Endothelial cell (in vitro differentiated cells): ENCODE results near the gene SEC11A. TPM values are rescaled to one million over a fixed set of nuclear protein-coding genes. Genes with fewer than 3 reads are reported as not detected.

ENCODE experiments used
- DNase-seq: peaks from one replicate; pipeline ENCODE4 v3.0.0; 2021; ENCODE audit warnings: low spot score
- H3K27ac Mint-ChIP-seq: one replicate; pipeline ENCODE4 v1.8.0; 2021; ENCODE audit warnings: mixed read lengths, inconsistent platforms; ENCODE audit not compliant: unreplicated experiment
- H3K27me3 Mint-ChIP-seq: one replicate; pipeline ENCODE4 v1.8.0; 2021; ENCODE audit warnings: mild to moderate bottlenecking, moderate library complexity, mixed read lengths, inconsistent platforms; ENCODE audit not compliant: unreplicated experiment
- H3K36me3 Mint-ChIP-seq: one replicate; pipeline ENCODE4 v1.8.0; 2021; ENCODE audit warnings: mild to moderate bottlenecking, low read depth, mixed read lengths, inconsistent platforms; ENCODE audit not compliant: unreplicated experiment
- H3K4me1 Mint-ChIP-seq: one replicate; pipeline ENCODE4 v1.8.0; 2021; ENCODE audit warnings: mild to moderate bottlenecking, mixed read lengths, inconsistent platforms; ENCODE audit not compliant: unreplicated experiment
- H3K4me3 Mint-ChIP-seq: one replicate; pipeline ENCODE4 v1.8.0; 2021; ENCODE audit warnings: mild to moderate bottlenecking, mixed read lengths, inconsistent platforms; ENCODE audit not compliant: unreplicated experiment
- H3K9me3 Mint-ChIP-seq: one replicate; pipeline ENCODE4 v1.8.0; 2021; ENCODE audit warnings: mixed read lengths, inconsistent platforms; ENCODE audit not compliant: unreplicated experiment
- total RNA-seq: library from RNA; stranded (reverse); fragmentation: NEBNext Ultra II Directional; extraction: Animal tissue kit (Norgen Biotek cat#: 25700); gene quantifications from one replicate; pipeline ENCODE4 v1.2.1, GENCODE V29; 2021; ENCODE audit not compliant: unreplicated experiment
- TF ChIP-seq, protein P1 (sequence below): fragments of 200-600 bp; sonication (generic); IDR thresholded peaks from one replicate; pipeline ENCODE4 v1.5.0; 2021; ENCODE audit warnings: antibody characterized with exemption; ENCODE audit not compliant: unreplicated experiment

Gene SEC11A
- total RNA-seq, 1 donor from 2014 or later, result 204 TPM

GRCh38 chr15:84638103-84638502 is 77.8 kb downstream of the SEC11A start:
- Mint-ChIP-seq H3K27me3 (peaks cover 8% of the 10 kb centered on the region), H3K4me3 (peak overlapping the region; percentile 24), H3K36me3 (peaks cover 21% of the 10 kb centered on the region), H3K9me3 (no peaks in the 10 kb centered on the region), H3K4me1 (peaks cover 9% of the 10 kb centered on the region), H3K27ac (no peak overlapping the region)
- no peak for DNase-seq
- TF ChIP-seq, protein P1, sequence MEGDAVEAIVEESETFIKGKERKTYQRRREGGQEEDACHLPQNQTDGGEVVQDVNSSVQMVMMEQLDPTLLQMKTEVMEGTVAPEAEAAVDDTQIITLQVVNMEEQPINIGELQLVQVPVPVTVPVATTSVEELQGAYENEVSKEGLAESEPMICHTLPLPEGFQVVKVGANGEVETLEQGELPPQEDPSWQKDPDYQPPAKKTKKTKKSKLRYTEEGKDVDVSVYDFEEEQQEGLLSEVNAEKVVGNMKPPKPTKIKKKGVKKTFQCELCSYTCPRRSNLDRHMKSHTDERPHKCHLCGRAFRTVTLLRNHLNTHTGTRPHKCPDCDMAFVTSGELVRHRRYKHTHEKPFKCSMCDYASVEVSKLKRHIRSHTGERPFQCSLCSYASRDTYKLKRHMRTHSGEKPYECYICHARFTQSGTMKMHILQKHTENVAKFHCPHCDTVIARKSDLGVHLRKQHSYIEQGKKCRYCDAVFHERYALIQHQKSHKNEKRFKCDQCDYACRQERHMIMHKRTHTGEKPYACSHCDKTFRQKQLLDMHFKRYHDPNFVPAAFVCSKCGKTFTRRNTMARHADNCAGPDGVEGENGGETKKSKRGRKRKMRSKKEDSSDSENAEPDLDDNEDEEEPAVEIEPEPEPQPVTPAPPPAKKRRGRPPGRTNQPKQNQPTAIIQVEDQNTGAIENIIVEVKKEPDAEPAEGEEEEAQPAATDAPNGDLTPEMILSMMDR, result no peak

GRCh38 chr15:84634228-84634837 is 81.6 kb downstream of the SEC11A start:
- TF ChIP-seq, protein P1, result no peak
- H3K9me3 Mint-ChIP-seq, result no peaks in the 10 kb centered on the region
- H3K36me3 Mint-ChIP-seq, result peaks cover 22% of the 10 kb centered on the region
- H3K4me3 Mint-ChIP-seq, result peak overlapping the region; percentile 88
- peak overlapping the region; percentile 37 for H3K27ac Mint-ChIP-seq
- H3K4me1 Mint-ChIP-seq, result peaks cover 27% of the 10 kb centered on the region
- no peak for DNase-seq
- peaks cover 9% of the 10 kb centered on the region for H3K27me3 Mint-ChIP-seq

DNA sequence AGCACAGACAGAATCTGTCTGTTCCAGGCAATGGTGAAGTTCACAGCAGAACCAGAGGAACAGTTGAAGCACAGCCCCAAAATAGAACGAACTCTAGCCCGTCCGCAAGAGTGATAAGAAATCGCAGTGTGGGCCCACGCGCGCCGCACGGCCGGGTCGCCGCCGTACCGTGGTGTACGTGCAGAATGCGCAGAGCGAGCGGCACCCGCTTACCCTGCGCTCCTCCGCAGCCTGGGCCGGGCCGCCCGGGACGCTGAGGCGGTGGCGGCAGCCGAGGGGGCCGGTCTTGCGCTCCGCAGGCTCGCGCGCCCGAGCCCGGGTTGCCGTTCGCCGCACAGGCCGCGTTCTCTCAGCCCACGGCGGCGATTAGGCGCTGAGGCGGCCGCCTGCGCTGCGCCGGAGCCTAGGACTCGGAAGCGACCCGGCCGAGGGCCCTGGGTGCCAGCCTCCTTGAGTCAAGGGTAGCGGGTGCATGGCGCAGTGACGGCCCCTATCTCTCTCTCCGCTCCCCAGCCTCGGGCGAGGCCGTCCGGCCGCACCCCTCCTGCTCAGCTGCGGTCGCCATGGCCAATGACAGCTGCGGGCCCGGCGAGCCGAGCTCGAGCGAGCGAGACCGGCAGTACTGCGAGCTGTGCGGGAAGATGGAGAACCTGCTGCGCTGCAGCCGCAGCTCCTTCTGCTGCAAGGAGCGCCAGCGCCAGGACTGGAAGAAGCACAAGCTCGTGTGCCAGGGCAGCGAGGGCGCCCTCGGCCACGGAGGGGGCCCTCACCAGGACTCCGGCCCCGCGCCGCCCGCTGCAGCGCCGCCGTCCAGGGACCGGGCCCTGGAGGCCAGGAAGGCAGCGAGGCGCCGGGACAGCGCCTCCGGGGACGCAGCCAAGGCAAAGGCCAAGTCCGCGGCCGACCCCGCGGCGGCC is 82.4 kb downstream of the SEC11A start:
- peaks cover 9% of the 10 kb centered on the region for H3K27me3 Mint-ChIP-seq
- H3K36me3 Mint-ChIP-seq, result peaks cover 18% of the 10 kb centered on the region
- TF ChIP-seq, protein P1, result no peak
- H3K4me3 Mint-ChIP-seq, result peak overlapping the region; percentile 96
- peak overlapping the region; percentile 57 for H3K27ac Mint-ChIP-seq
- DNase-seq, result peak; percentile 61
- H3K9me3 Mint-ChIP-seq, result no peaks in the 10 kb centered on the region
- H3K4me1 Mint-ChIP-seq, result peaks cover 27% of the 10 kb centered on the region

DNA sequence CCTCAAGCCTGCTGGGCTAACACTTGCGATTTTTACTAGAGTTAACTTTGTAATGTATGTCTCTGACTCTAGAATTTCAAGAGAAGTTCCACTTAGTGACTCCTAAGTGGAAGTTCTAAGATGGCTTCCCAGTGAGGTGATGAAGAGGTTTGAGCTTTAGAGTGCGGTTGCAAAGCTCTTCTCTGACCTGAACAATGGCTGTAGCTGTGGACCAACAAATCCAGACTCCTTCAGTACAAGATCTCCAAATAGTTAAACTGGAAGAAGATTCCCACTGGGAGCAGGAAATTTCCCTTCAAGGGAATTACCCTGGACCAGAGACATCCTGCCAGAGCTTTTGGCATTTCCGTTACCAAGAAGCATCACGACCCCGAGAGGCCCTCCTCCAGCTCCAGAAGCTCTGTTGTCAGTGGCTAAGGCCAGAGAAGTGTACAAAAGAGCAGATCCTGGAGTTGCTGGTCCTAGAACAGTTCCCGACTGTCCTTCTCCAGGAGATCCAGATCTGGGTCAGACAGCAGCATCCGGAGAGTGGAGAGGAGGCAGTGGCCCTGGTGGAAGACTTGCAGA is 84.2 kb downstream of the SEC11A start:
- H3K27me3 Mint-ChIP-seq, result peaks cover 7% of the 10 kb centered on the region

More for the DNA sequence above, 84.2 kb downstream of the SEC11A start:
- peak overlapping the region; percentile 92 for H3K27ac Mint-ChIP-seq
- H3K36me3 Mint-ChIP-seq, result peaks cover 10% of the 10 kb centered on the region
- peak overlapping the region; percentile 95 for H3K4me3 Mint-ChIP-seq
- DNase-seq, result no peak
- TF ChIP-seq, protein P1, result no peak
- H3K9me3 Mint-ChIP-seq, result no peaks in the 10 kb centered on the region
- H3K4me1 Mint-ChIP-seq, result peaks cover 27% of the 10 kb centered on the region
